ENCODE data around the gene TMEM171.

TMEM171 gene

GRCh38 chr5:73130811-73131210, 10.4 kb downstream of the TMEM171 start:
- Mint-ChIP-seq H3K27me3 (ENCODE audit: low read depth) (peaks cover 55% of the 10 kb centered on the region), H3K27ac (no peak overlapping the region), H3K36me3 (ENCODE audit: low read depth) (no peaks in the 10 kb centered on the region), H3K9me3 (no peaks in the 10 kb centered on the region), H3K4me1 (ENCODE audit: low read depth) (no peaks in the 10 kb centered on the region), H3K4me3 (no peak overlapping the region)
- DNase-seq (ENCODE audit: low spot score), result no peak

DNA sequence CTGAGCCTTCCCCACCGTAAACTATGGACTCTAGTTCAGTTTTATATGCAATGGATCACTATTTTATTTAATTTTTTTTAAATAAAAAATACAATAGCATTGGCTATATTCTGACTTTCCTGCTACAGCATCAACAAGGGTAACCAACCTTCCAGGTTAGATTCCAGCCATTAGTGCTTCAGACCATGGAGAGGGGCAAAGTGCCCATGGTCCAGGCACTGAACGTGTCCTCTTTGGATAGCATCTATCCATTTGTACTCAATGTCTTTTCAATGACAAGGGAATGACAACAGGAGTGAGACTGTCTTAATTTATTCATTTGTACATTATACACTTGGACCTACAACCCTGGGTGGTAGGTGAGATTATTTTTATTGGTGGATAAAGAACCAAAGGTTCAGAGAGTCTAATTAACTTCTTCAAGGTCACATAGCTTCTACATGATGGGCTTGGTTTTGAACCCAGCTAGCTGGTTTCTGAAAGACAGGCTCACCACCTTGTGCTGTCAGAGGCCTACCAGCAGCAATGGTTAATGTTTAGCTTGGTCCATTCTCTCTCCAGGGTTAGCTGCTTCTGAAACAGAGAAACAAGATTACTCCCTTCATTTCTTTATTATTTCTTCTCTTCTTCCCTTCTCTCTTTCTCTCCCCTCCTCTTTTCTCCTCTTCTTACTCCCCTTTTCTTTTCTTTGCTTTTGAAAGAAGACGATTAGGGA, 11.5 kb downstream of the TMEM171 start:
- H3K27ac Mint-ChIP-seq, result no peak overlapping the region
- no peak overlapping the region for H3K4me3 Mint-ChIP-seq
- H3K4me1 Mint-ChIP-seq (ENCODE audit: low read depth), result no peaks in the 10 kb centered on the region
- DNase-seq (ENCODE audit: low spot score), result no peak
- no peaks in the 10 kb centered on the region for H3K36me3 Mint-ChIP-seq (ENCODE audit: low read depth)
- no peaks in the 10 kb centered on the region for H3K9me3 Mint-ChIP-seq
- peaks cover 47% of the 10 kb centered on the region for H3K27me3 Mint-ChIP-seq (ENCODE audit: low read depth)

DNA sequence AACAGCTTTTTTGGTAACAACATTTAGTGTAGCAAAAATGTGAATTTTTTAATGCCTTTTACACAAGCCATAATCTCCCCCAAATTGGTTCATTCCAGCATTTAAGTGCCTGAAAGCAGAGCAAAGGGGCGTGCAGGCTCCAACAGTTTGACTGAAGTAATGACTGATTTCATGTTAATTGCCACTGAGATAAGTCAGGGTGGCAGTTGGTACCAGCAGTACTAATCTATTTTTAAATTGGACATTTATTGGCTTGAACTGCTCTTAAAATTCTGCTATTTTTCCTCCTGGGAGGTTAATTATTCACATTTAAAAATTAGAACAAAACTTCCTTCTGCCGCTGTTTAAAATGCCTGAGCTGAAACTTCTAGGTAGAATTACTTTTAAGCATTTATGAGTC, 12.4 kb downstream of the TMEM171 start:
- Mint-ChIP-seq H3K27ac (no peak overlapping the region), H3K27me3 (ENCODE audit: low read depth) (peaks cover 49% of the 10 kb centered on the region), H3K4me3 (no peak overlapping the region), H3K9me3 (no peaks in the 10 kb centered on the region), H3K36me3 (ENCODE audit: low read depth) (no peaks in the 10 kb centered on the region), H3K4me1 (ENCODE audit: low read depth) (no peaks in the 10 kb centered on the region)
- DNase-seq (ENCODE audit: low spot score), result no peak

DNA sequence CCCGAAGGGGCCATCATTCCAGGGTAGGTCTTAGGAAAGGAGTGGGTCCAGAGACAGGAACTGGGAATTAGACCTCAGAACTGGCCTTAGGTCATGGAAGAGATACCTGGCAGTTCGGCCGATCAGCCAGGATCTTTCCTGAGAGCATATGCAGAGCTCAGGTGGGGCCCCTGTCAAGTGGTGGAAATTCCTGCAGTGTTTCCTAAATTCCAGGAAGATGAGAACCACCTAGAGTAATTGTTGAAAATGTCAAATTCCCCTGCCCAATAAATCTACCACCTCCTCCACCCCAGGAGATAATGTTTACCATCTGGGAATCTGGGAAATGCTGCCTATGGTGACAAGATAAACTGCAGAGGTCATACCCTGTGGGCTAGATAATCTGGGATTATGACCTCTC, 14.6 kb downstream of the TMEM171 start:
- Mint-ChIP-seq H3K27ac (no peak overlapping the region), H3K4me1 (ENCODE audit: low read depth) (no peaks in the 10 kb centered on the region), H3K9me3 (no peaks in the 10 kb centered on the region), H3K36me3 (ENCODE audit: low read depth) (no peaks in the 10 kb centered on the region), H3K27me3 (ENCODE audit: low read depth) (peaks cover 51% of the 10 kb centered on the region), H3K4me3 (no peak overlapping the region)
- DNase-seq (ENCODE audit: low spot score), result no peak

DNA sequence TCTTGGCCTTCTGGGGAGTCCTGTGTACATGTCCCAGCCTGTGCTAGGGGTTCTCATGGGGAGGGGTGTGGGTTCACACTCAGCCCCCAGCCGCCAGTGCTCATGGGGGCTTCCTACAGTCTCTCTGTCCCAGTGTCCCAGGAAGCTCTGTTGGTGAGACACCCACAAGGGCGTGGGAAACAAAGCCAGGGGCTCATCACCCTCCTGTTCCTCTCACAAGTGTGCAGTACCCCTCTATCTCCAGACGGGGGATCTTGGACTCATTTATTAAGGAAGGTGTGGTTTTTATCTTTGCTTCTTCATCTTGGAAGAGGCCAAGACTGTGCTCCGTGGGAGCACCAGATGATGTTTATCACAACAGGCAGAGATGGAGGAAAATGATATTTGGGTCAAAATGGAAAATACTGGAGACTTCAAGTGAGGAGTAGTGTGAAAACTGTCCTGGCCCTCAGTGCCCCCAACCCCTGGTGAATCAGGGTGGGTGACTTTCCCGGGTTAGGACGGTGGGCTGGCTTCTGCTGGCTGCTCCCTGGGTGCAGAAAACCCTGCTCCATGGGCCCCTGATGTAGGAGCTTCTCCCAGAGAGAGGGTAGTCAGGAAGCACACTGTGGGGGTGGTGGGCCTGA, 15.2 kb downstream of the TMEM171 start:
- no peak for DNase-seq (ENCODE audit: low spot score)
- Mint-ChIP-seq H3K27me3 (ENCODE audit: low read depth) (peaks cover 46% of the 10 kb centered on the region), H3K4me1 (ENCODE audit: low read depth) (no peaks in the 10 kb centered on the region), H3K27ac (no peak overlapping the region), H3K9me3 (no peaks in the 10 kb centered on the region), H3K36me3 (ENCODE audit: low read depth) (no peaks in the 10 kb centered on the region), H3K4me3 (no peak overlapping the region)

- Mint-ChIP-seq H3K4me1 (ENCODE audit: low read depth) (no peaks in the 10 kb centered on the region), H3K27me3 (ENCODE audit: low read depth) (peaks cover 44% of the 10 kb centered on the region), H3K27ac (no peak overlapping the region), H3K36me3 (ENCODE audit: low read depth) (no peaks in the 10 kb centered on the region), H3K9me3 (no peaks in the 10 kb centered on the region), H3K4me3 (no peak overlapping the region)
- DNase-seq (ENCODE audit: low spot score), result no peak
Measured at GRCh38 chr5:73136055-73136562, 15.7 kb downstream of the TMEM171 start.

GRCh38 chr5:73137563-73138530, 17.5 kb downstream of the TMEM171 start:
- H3K4me3 Mint-ChIP-seq, result no peak overlapping the region
- no peak overlapping the region for H3K27ac Mint-ChIP-seq
- peaks cover 47% of the 10 kb centered on the region for H3K27me3 Mint-ChIP-seq (ENCODE audit: low read depth)
- no peaks in the 10 kb centered on the region for H3K4me1 Mint-ChIP-seq (ENCODE audit: low read depth)
- H3K9me3 Mint-ChIP-seq, result no peaks in the 10 kb centered on the region
- H3K36me3 Mint-ChIP-seq (ENCODE audit: low read depth), result no peaks in the 10 kb centered on the region
- DNase-seq (ENCODE audit: low spot score), result no peak

GRCh38 chr5:73139485-73139884, 19.1 kb downstream of the TMEM171 start:
- DNase-seq (ENCODE audit: low spot score), result no peak
- no peaks in the 10 kb centered on the region for H3K4me1 Mint-ChIP-seq (ENCODE audit: low read depth)
- no peak overlapping the region for H3K4me3 Mint-ChIP-seq
- H3K36me3 Mint-ChIP-seq (ENCODE audit: low read depth), result no peaks in the 10 kb centered on the region
- H3K9me3 Mint-ChIP-seq, result no peaks in the 10 kb centered on the region
- no peak overlapping the region for H3K27ac Mint-ChIP-seq
- peaks cover 51% of the 10 kb centered on the region for H3K27me3 Mint-ChIP-seq (ENCODE audit: low read depth)

GRCh38 chr5:73140801-73141200, 20.4 kb downstream of the TMEM171 start:
- no peak overlapping the region for H3K27ac Mint-ChIP-seq
- peaks cover 52% of the 10 kb centered on the region for H3K27me3 Mint-ChIP-seq (ENCODE audit: low read depth)
- H3K9me3 Mint-ChIP-seq, result no peaks in the 10 kb centered on the region
- H3K4me1 Mint-ChIP-seq (ENCODE audit: low read depth), result no peaks in the 10 kb centered on the region
- no peak for DNase-seq (ENCODE audit: low spot score)
- no peaks in the 10 kb centered on the region for H3K36me3 Mint-ChIP-seq (ENCODE audit: low read depth)
- H3K4me3 Mint-ChIP-seq, result no peak overlapping the region

DNA sequence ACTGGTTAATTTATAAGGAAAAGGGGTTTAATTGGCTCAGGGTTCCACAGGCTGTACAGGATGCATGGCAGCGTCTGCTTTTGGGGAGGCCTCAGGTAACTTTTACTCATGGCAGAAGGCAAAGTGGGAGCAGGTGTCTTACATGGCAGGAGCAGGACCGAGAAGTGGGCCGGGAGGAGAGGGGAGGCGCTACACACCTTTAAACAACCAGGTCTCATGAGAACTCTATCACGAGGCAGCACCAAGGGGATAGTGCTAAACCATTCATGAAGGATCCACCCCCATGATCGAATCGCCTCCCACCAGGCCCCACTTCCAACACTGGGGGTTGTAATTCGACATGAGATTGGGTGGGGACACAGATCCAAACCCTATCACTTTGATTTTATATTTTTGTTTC, 21.7 kb downstream of the TMEM171 start:
- no peaks in the 10 kb centered on the region for H3K36me3 Mint-ChIP-seq (ENCODE audit: low read depth)
- no peaks in the 10 kb centered on the region for H3K9me3 Mint-ChIP-seq
- H3K4me1 Mint-ChIP-seq (ENCODE audit: low read depth), result no peaks in the 10 kb centered on the region
- DNase-seq (ENCODE audit: low spot score), result no peak
- no peak overlapping the region for H3K4me3 Mint-ChIP-seq
- no peak overlapping the region for H3K27ac Mint-ChIP-seq
- H3K27me3 Mint-ChIP-seq (ENCODE audit: low read depth), result peaks cover 63% of the 10 kb centered on the region

GRCh38 chr5:73143716-73144115, 23.3 kb downstream of the TMEM171 start:
- no peak overlapping the region for H3K4me3 Mint-ChIP-seq
- no peaks in the 10 kb centered on the region for H3K36me3 Mint-ChIP-seq (ENCODE audit: low read depth)
- no peak for DNase-seq (ENCODE audit: low spot score)
- H3K4me1 Mint-ChIP-seq (ENCODE audit: low read depth), result no peaks in the 10 kb centered on the region
- H3K27me3 Mint-ChIP-seq (ENCODE audit: low read depth), result peaks cover 67% of the 10 kb centered on the region
- H3K9me3 Mint-ChIP-seq, result no peaks in the 10 kb centered on the region
- no peak overlapping the region for H3K27ac Mint-ChIP-seq

DNA sequence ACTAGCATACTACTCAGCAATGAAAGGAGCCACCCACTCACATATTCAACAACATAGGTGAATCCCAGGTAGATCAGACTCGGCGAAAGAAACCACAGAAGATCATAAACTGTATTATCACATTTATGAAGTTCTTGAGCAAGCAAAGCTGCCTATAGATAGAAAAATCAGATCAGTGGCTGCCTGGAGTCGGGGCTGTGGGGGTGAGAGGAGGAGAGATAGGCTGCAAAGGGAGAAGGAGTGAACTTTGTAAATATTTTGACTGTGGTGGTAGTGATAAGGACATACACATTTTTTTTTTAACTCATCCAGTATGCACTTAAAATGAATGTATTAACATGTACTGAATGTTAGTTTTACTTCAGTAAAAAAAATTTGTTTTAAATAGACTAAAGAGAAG, 29.2 kb downstream of the TMEM171 start:
- peaks cover 84% of the 10 kb centered on the region for H3K27me3 Mint-ChIP-seq (ENCODE audit: low read depth)

GRCh38 chr5:73150876-73151275, 30.5 kb downstream of the TMEM171 start:
- no peaks in the 10 kb centered on the region for H3K9me3 Mint-ChIP-seq
- no peaks in the 10 kb centered on the region for H3K4me1 Mint-ChIP-seq (ENCODE audit: low read depth)
- DNase-seq (ENCODE audit: low spot score), result no peak
- H3K36me3 Mint-ChIP-seq (ENCODE audit: low read depth), result no peaks in the 10 kb centered on the region
- H3K4me3 Mint-ChIP-seq, result no peak overlapping the region
- peaks cover 83% of the 10 kb centered on the region for H3K27me3 Mint-ChIP-seq (ENCODE audit: low read depth)
- no peak overlapping the region for H3K27ac Mint-ChIP-seq

More for the DNA sequence above, 29.2 kb downstream of the TMEM171 start:
- no peak overlapping the region for H3K27ac Mint-ChIP-seq
- no peak overlapping the region for H3K4me3 Mint-ChIP-seq
- no peak for DNase-seq (ENCODE audit: low spot score)
- no peaks in the 10 kb centered on the region for H3K4me1 Mint-ChIP-seq (ENCODE audit: low read depth)
- no peaks in the 10 kb centered on the region for H3K9me3 Mint-ChIP-seq
- H3K36me3 Mint-ChIP-seq (ENCODE audit: low read depth), result no peaks in the 10 kb centered on the region

Measured in T-helper 2 cell treated with Interferon-gamma antibody and Interleukin-4, amounts not matched to agents 5 μg/mL and 100 μg/mL, for 36 hours (primary cell).